GM18868 (cell line): ENCODE results near the gene CADM2.

ENCODE experiments used
- ATAC-seq: cut with Tn5 transposase; IDR thresholded peaks from one replicate; pipeline ENCODE4 v1.9.1; 2021; ENCODE audit warnings: mild to moderate bottlenecking, moderate library complexity; ENCODE audit not compliant: unreplicated experiment

CADM2 gene

GRCh38 chr3:85176799-85177198, 218.0 kb downstream of the CADM2 start:
- ATAC-seq, result no peak

- no peak for ATAC-seq
Measured at GRCh38 chr3:85182975-85183752, 224.4 kb downstream of the CADM2 start.

GRCh38 chr3:85185495-85185894, 226.7 kb downstream of the CADM2 start:
- ATAC-seq, result no peak

GRCh38 chr3:85189731-85190130, 230.9 kb downstream of the CADM2 start:
- ATAC-seq, result no peak

GRCh38 chr3:85193565-85193964, 234.8 kb downstream of the CADM2 start:
- ATAC-seq, result no peak

- no peak for ATAC-seq
Measured at GRCh38 chr3:85208650-85209049, 249.9 kb downstream of the CADM2 start.

GRCh38 chr3:85210540-85210939, 251.8 kb downstream of the CADM2 start:
- no peak for ATAC-seq

- ATAC-seq, result no peak
Measured at GRCh38 chr3:85228966-85229365, 270.2 kb downstream of the CADM2 start.

GRCh38 chr3:85244091-85244490, 285.3 kb downstream of the CADM2 start:
- ATAC-seq, result no peak

GRCh38 chr3:85244519-85244918, 285.7 kb downstream of the CADM2 start:
- ATAC-seq, result no peak

GRCh38 chr3:85251766-85252165, 293.0 kb downstream of the CADM2 start:
- ATAC-seq, result no peak

GRCh38 chr3:85252686-85253085, 293.9 kb downstream of the CADM2 start:
- no peak for ATAC-seq

GRCh38 chr3:85254738-85255137, 295.9 kb downstream of the CADM2 start:
- ATAC-seq, result no peak

GRCh38 chr3:85255949-85256348, 297.2 kb downstream of the CADM2 start:
- no peak for ATAC-seq

GRCh38 chr3:85258326-85258725, 299.5 kb downstream of the CADM2 start:
- no peak for ATAC-seq

- ATAC-seq, result no peak
Measured at GRCh38 chr3:85258819-85259218, 300.0 kb downstream of the CADM2 start.

GRCh38 chr3:85259748-85260147, 301.0 kb downstream of the CADM2 start:
- no peak for ATAC-seq

- no peak for ATAC-seq
Measured at GRCh38 chr3:85264381-85264780, 305.6 kb downstream of the CADM2 start.

GRCh38 chr3:85270488-85270887, 311.7 kb downstream of the CADM2 start:
- ATAC-seq, result no peak

GRCh38 chr3:85271911-85272310, 313.1 kb downstream of the CADM2 start:
- no peak for ATAC-seq

GRCh38 chr3:85288257-85288656, 329.5 kb downstream of the CADM2 start:
- ATAC-seq, result no peak

- ATAC-seq, result no peak
Measured at GRCh38 chr3:85297291-85297690, 338.5 kb downstream of the CADM2 start.

- ATAC-seq, result no peak
Measured at GRCh38 chr3:85298032-85298431, 339.2 kb downstream of the CADM2 start.
